ENCODE measurements around the gene NCKAP5L.

- TF ChIP-seq CTCF (conservative IDR thresholded peaks at IDR 0.05; ENCODE audit: low read depth, low read length) (no peak), EZH2 (IDR thresholded peaks at IDR 0.05; ENCODE audit: low read length, unreplicated experiment) (no peak), EZH2phosphoT487 (IDR thresholded peaks at IDR 0.05; ENCODE audit: borderline replicate concordance, low read length) (no peak)
Measured at GRCh38 chr12:49847161-49847560, 18.9 kb upstream of the NCKAP5L start.
